Hematopoietic multipotent progenitor cell (in vitro differentiated cells): Measurements from ENCODE around the gene CETP. TPM values are rescaled to one million over a fixed set of nuclear protein-coding genes. Genes with fewer than 3 reads are reported as not detected.
A peak's percentile ranks its signal among the peaks of the same experiment; 100 is the strongest.

Experiments
- DNase-seq, 3 donors: peaks; one replicate each; pipeline ENCODE4 v3.0.0-alpha.2; 2011 to 2015; ENCODE audit warnings: low read depth in 2 of 3, low spot score in 2 of 3
- total RNA-seq: library from RNA; depleted of rRNA; stranded (reverse); fragments of >200 nt; gene quantifications from one replicate; pipeline ENCODE4 v1.2.3, GENCODE V29; 2012

The CETP gene
- total RNA-seq, 1 donor = 2.2 TPM

- no peak for DNase-seq
These were observed 54.6 kb downstream of the CETP start for GRCh38 chr16:57016301-57016700.

GRCh38 chr16:57016831-57017230, 55.1 kb downstream of the CETP start:
- no peak for DNase-seq

- no peak for DNase-seq
These were observed 55.5 kb downstream of the CETP start for GRCh38 chr16:57017251-57017650.

- no peak for DNase-seq
These were observed 58.0 kb downstream of the CETP start for GRCh38 chr16:57019746-57020145.

GRCh38 chr16:57020651-57021050, 58.9 kb downstream of the CETP start:
- DNase-seq = no peak

GRCh38 chr16:57021757-57022156, 60.0 kb downstream of the CETP start:
- DNase-seq = no peak

GRCh38 chr16:57022445-57022844, 60.7 kb downstream of the CETP start:
- no peak for DNase-seq

GRCh38 chr16:57023541-57024249, 61.9 kb downstream of the CETP start:
- peak in 1 of 3 donors; percentile 57 for DNase-seq

- no peak for DNase-seq
These were observed 63.3 kb downstream of the CETP start for GRCh38 chr16:57024894-57025680.

GRCh38 chr16:57025941-57026777, 64.4 kb downstream of the CETP start:
- peak in 2 of 3 donors; percentile 82 to 87 for DNase-seq

- DNase-seq = no peak
These were observed 65.0 kb downstream of the CETP start for GRCh38 chr16:57026778-57027062.

- DNase-seq = no peak
These were observed 65.3 kb downstream of the CETP start for GRCh38 chr16:57027067-57027466.

GRCh38 chr16:57028086-57028485, 66.3 kb downstream of the CETP start:
- DNase-seq = no peak

GRCh38 chr16:57029161-57030160, 67.7 kb downstream of the CETP start:
- DNase-seq = no peak

GRCh38 chr16:57030346-57030902, 68.7 kb downstream of the CETP start:
- DNase-seq = no peak

GRCh38 chr16:57031156-57031555, 69.4 kb downstream of the CETP start:
- DNase-seq = no peak

GRCh38 chr16:57032346-57032745, 70.6 kb downstream of the CETP start:
- no peak for DNase-seq

- no peak for DNase-seq
These were observed 71.2 kb downstream of the CETP start for GRCh38 chr16:57032931-57033330.
